ENCODE data around the gene NHEJ1. TPM values are rescaled to one million over a fixed set of nuclear protein-coding genes. Genes with fewer than 3 reads are reported as not detected.

NHEJ1 gene
- polyA plus RNA-seq, 1 donor (not counting 4 experiments of a cell fraction or from before 2014, with no cell fraction given), result 13.1 TPM

GRCh38 chr2:219165058-219165911 lies 4.7 kb upstream of the NHEJ1 start:
- no peak for FAIRE-seq
- H3K79me2 ChIP-seq (ENCODE audit: control insufficient read depth, insufficient read depth, low read length), result no peaks in the 10 kb centered on the region

GRCh38 chr2:219163156-219163555 lies 2.5 kb upstream of the NHEJ1 start:
- Histone ChIP-seq H3K79me2 (ENCODE audit: control insufficient read depth, insufficient read depth, low read length) (no peaks in the 10 kb centered on the region), H3K4me1 (ENCODE audit: control insufficient read depth, extremely low read depth, insufficient read depth, low read length) (peaks cover 8% of the 10 kb centered on the region), H3K4me2 (ENCODE audit: control insufficient read depth, extremely low read depth, insufficient read depth, low read depth, low read length) (no peak overlapping the region), H3K36me3 (ENCODE audit: control insufficient read depth in 2 of 2, extremely low read depth in 1 of 2, insufficient read depth in 2 of 2, low read length in 2 of 2) (peaks cover 0 to 3% of the 10 kb centered on the region in 2 experiments), H3K4me3 (ENCODE audit: control insufficient read depth in 2 of 3, extremely low read depth in 1 of 3, insufficient read depth in 2 of 3, low read depth in 1 of 3, low read length in 3 of 3) (no peak overlapping the region), H3K9me1 (ENCODE audit: control insufficient read depth, extremely low read depth, insufficient read depth, low read length) (no peaks in the 10 kb centered on the region), H3K27me3 (ENCODE audit: control insufficient read depth, extremely low read depth, insufficient read depth, low read length) (no peaks in the 10 kb centered on the region), H4K20me1 (ENCODE audit: control insufficient read depth, extremely low read depth, insufficient read depth, low read length) (no peaks in the 10 kb centered on the region), H2AFZ (ENCODE audit: control insufficient read depth, low read length) (no peak overlapping the region), H3K9me3 (ENCODE audit: control insufficient read depth, low read depth, low read length) (no peaks in the 10 kb centered on the region), H3K9ac (ENCODE audit: control insufficient read depth, extremely low read depth, insufficient read depth, low read length) (no peak overlapping the region), H3K27ac (ENCODE audit: control insufficient read depth, insufficient read depth, low read length) (no peak overlapping the region)
- FAIRE-seq, result no peak
- no peak for DNase-seq (ENCODE audit: low read depth, low spot score)
- TF ChIP-seq EZH2 (IDR thresholded peaks at IDR 0.05; ENCODE audit: low read length), result no peak
- TF ChIP-seq CTCF (optimal IDR thresholded peaks at IDR 0.05 in 1 of 3, IDR thresholded peaks at IDR 0.05 in 1 of 3, conservative IDR thresholded peaks at IDR 0.05 in 1 of 3; ENCODE audit: extremely low read depth in 1 of 3, insufficient read depth in 2 of 3, low read length in 3 of 3), result no peak
- dilution Hi-C loops (cut with MboI; ENCODE audit: extremely low pct_ligation_motif_present, low sequenced_read_pairs), result no loop called here

More at GRCh38 chr2:219165058-219165911, 4.7 kb upstream of the NHEJ1 start:
- TF ChIP-seq EZH2 (IDR thresholded peaks at IDR 0.05; ENCODE audit: low read length) (no peak), CTCF (optimal IDR thresholded peaks at IDR 0.05 in 1 of 3, IDR thresholded peaks at IDR 0.05 in 1 of 3, conservative IDR thresholded peaks at IDR 0.05 in 1 of 3; ENCODE audit: extremely low read depth in 1 of 3, insufficient read depth in 2 of 3, low read length in 3 of 3) (no peak)
- Histone ChIP-seq H3K4me2 (ENCODE audit: control insufficient read depth, extremely low read depth, insufficient read depth, low read depth, low read length) (no peak overlapping the region), H3K4me1 (ENCODE audit: control insufficient read depth, extremely low read depth, insufficient read depth, low read length) (peaks cover 3% of the 10 kb centered on the region), H3K36me3 (ENCODE audit: control insufficient read depth in 2 of 2, extremely low read depth in 1 of 2, insufficient read depth in 2 of 2, low read length in 2 of 2) (peaks cover 0 to 3% of the 10 kb centered on the region in 2 experiments), H4K20me1 (ENCODE audit: control insufficient read depth, extremely low read depth, insufficient read depth, low read length) (no peaks in the 10 kb centered on the region), H3K4me3 (ENCODE audit: control insufficient read depth in 2 of 3, extremely low read depth in 1 of 3, insufficient read depth in 2 of 3, low read depth in 1 of 3, low read length in 3 of 3) (no peak overlapping the region), H3K27me3 (ENCODE audit: control insufficient read depth, extremely low read depth, insufficient read depth, low read length) (no peaks in the 10 kb centered on the region), H2AFZ (ENCODE audit: control insufficient read depth, low read length) (no peak overlapping the region), H3K9ac (ENCODE audit: control insufficient read depth, extremely low read depth, insufficient read depth, low read length) (no peak overlapping the region), H3K9me3 (ENCODE audit: control insufficient read depth, low read depth, low read length) (no peaks in the 10 kb centered on the region), H3K27ac (ENCODE audit: control insufficient read depth, insufficient read depth, low read length) (no peak overlapping the region), H3K9me1 (ENCODE audit: control insufficient read depth, extremely low read depth, insufficient read depth, low read length) (no peaks in the 10 kb centered on the region)
- dilution Hi-C loops (cut with MboI; ENCODE audit: extremely low pct_ligation_motif_present, low sequenced_read_pairs), result no loop called here
- no peak for DNase-seq (ENCODE audit: low read depth, low spot score)
